K562 (cell line): ENCODE measurements around the gene SPRR2E. TPM values are rescaled to one million over a fixed set of nuclear protein-coding genes. Genes with fewer than 3 reads are reported as not detected.

Source experiments
- ATF1 ChIP-seq, 2 experiments: fragments of 450-650 bp in 1 of 2; IDR thresholded peaks; 2 replicates each; pipeline ENCODE4 v1.6.1; 2016; ENCODE audit warnings: missing compliant biosample characterization in 1 of 2, missing genetic modification characterization in 1 of 2
- DPF2 ChIP-seq: fragments of 450-650 bp; IDR thresholded peaks from 2 replicates; pipeline ENCODE4 v1.6.1; 2016
- FOXA3 ChIP-seq, 2 experiments: fragments of 450-650 bp in 1 of 2; sonication (generic) in 1 of 2; formaldehyde crosslinking; IDR thresholded peaks in 1 of 2; conservative IDR thresholded peaks in 1 of 2; 2 replicates each; pipeline versions ENCODE4 v1.4.0 to v1.8.0; 2020 to 2022; ENCODE audit warnings: mild to moderate bottlenecking in 2 of 2, missing genetic modification reagents in 1 of 2
- FUS ChIP-seq: fragments of 200-400 bp; formaldehyde crosslinking; optimal IDR thresholded peaks from 2 replicates; pipeline ENCODE3; 2017; ENCODE audit warnings: low read depth, low read length
- JUNB ChIP-seq: fragments of 450-650 bp; formaldehyde crosslinking; conservative IDR thresholded peaks from 2 replicates; pipeline ENCODE4 v1.4.0; 2020; ENCODE audit warnings: mild to moderate bottlenecking
- PHB2 ChIP-seq: fragments of 450-650 bp; IDR thresholded peaks from 2 replicates; pipeline ENCODE4 v1.6.1; 2017; ENCODE audit warnings: low read depth
- PRPF4 ChIP-seq: fragments of 200-400 bp; formaldehyde crosslinking; IDR thresholded peaks from one replicate; pipeline ENCODE4 v1.6.1; 2017; ENCODE audit warnings: low read length, low read depth, mild to moderate bottlenecking; ENCODE audit not compliant: insufficient read depth, poor library complexity, severe bottlenecking
- SPI1 ChIP-seq: IDR thresholded peaks from 2 replicates; pipeline ENCODE4 v1.6.1; 2011; ENCODE audit warnings: low read depth, low read length, control low read depth, borderline replicate concordance
- ZNF140 ChIP-seq: fragments of 250-450 bp; sonication (Bioruptor Pico); IDR thresholded peaks from 2 replicates; pipeline ENCODE4 v1.8.0; 2021; ENCODE audit warnings: moderate library complexity, mild to moderate bottlenecking, inconsistent platforms
- ZNF785 ChIP-seq: fragments of 250-450 bp; sonication (Bioruptor Pico); IDR thresholded peaks from 2 replicates; pipeline ENCODE4 v1.4.0; 2020; ENCODE audit warnings: mild to moderate bottlenecking
- polyA plus RNA-seq, 8 experiments: library from polyadenylated mRNA; depleted of rRNA in 4 of 8; stranded (reverse) in 5 of 8; unstranded in 3 of 8; fragments of >200 nt; fragmentation: Nextera tagmentation in 2 of 8; fragmentation: Illumina TruSeq in 1 of 8; extraction: Ambion mirVana in 2 of 8; extraction: Trizol in 1 of 8; gene quantifications; 2 replicates each; pipeline versions ENCODE4 v1.2.1 to v1.2.3, GENCODE V29; 2011 to 2014; ENCODE audit warnings: inconsistent platforms in 1 of 8, missing spikeins in 1 of 8
- total RNA-seq, 7 experiments: library from RNA; depleted of rRNA in 6 of 7; stranded (reverse); fragments of >200 nt in 6 of 7; fragmentation: Illumina TruSeq in 2 of 7; extraction: Trizol in 2 of 7; gene quantifications; 2 replicates each; pipeline versions ENCODE4 v1.2.1 to v1.2.3, GENCODE V29; 2011 to 2021; ENCODE audit warnings: low replicate concordance in 1 of 7
- TF ChIP-seq, protein P1 (sequence below): fragments of 450-650 bp; IDR thresholded peaks from 2 replicates; pipeline ENCODE4 v1.6.1; 2016; ENCODE audit warnings: borderline replicate concordance

SPRR2E gene
- total and polyA plus RNA-seq, 9 of the 15 experiments (the other 6 are each of a cell fraction or from before 2014, with no cell fraction given) = not detected

DNA sequence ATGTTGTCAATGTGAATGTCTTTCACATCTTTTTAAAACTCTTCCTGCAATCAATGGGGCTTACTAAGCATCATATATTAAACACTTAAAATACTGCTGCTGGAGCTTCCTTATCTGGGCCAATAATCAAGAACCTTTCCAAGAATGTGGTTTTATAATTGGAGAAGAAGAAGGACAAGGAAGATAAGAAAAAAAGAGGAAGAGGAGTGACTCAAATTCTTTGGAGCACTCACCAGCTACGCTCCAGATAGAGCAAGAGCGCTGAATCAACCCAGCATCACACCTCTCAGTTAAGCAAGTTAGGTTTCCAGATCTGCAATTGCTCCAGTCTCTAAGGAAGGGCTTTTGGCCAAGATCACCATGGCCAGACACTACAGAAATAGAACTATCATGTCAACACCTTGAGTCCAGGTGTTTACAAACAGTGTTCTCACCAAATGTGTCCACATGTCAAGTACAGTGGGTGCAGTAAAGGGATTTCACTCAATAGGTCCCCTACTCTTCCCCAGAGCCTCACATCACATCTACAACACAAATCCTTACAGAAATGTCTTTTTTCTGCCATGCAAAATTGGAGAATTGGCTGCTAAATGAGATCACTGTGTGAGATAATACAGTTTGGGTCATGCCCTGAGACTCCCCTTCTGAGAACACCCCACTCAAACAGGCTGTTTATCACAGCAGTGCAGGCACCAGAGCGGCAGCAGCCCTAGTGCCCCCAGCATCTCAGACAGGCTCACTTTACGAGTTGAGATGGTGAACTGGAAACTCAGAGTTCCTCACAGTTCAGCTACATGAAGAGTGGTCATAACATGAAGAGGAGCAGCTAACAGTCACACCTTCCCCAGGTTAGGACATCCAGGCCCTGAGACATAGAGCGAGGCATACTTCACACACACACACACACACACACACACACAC, 21.3 kb downstream of the SPRR2E start (continued):
- TF ChIP-seq, protein P1, sequence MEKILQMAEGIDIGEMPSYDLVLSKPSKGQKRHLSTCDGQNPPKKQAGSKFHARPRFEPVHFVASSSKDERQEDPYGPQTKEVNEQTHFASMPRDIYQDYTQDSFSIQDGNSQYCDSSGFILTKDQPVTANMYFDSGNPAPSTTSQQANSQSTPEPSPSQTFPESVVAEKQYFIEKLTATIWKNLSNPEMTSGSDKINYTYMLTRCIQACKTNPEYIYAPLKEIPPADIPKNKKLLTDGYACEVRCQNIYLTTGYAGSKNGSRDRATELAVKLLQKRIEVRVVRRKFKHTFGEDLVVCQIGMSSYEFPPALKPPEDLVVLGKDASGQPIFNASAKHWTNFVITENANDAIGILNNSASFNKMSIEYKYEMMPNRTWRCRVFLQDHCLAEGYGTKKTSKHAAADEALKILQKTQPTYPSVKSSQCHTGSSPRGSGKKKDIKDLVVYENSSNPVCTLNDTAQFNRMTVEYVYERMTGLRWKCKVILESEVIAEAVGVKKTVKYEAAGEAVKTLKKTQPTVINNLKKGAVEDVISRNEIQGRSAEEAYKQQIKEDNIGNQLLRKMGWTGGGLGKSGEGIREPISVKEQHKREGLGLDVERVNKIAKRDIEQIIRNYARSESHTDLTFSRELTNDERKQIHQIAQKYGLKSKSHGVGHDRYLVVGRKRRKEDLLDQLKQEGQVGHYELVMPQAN = no peak
- TF ChIP-seq PHB2 (no peak), FOXA3 (CRISPR knock-in tag; conservative IDR thresholded peaks at IDR 0.05 in 1 of 2, IDR thresholded peaks at IDR 0.05 in 1 of 2) (no peak), FUS (no peak), ZNF140 (no peak), DPF2 (0 out of 2 replicates have a peak, but pooled peaks have one; percentile 37), SPI1 (peak; percentile 97), JUNB (no peak), ATF1 (CRISPR knock-in tag; IDR thresholded peaks at IDR 0.05) (no peak), ATF1 (tag; IDR thresholded peaks at IDR 0.05) (no peak), ZNF785 (CRISPR knock-in tag) (no peak), PRPF4 (no peak)
- TF ChIP-seq, all 486 proteins: peak for 24
